ENCODE results near the gene TM4SF4. TPM values are rescaled to one million over a fixed set of nuclear protein-coding genes. Genes with fewer than 3 reads are reported as not detected.

The TM4SF4 gene
- total RNA-seq, 1 experiment from 2014 or later = not detected

- Histone ChIP-seq H4K5ac (ENCODE audit: insufficient read length, low read depth, low read length) (no peak overlapping the region), H3K23ac (ENCODE audit: insufficient read length, low read depth, low read length) (no peak overlapping the region), H3K79me2 (ENCODE audit: insufficient read depth, low read length) (no peaks in the 10 kb centered on the region), H3K9ac (ENCODE audit: extremely low read depth, insufficient read length, low read length) (no peak overlapping the region), H3K23me2 (ENCODE audit: insufficient read length, low read depth, low read length, poor library complexity, severe bottlenecking) (no peaks in the 10 kb centered on the region), H2BK15ac (ENCODE audit: low read depth, low read length) (no peak overlapping the region), H3T11ph (ENCODE audit: low read length) (no peak overlapping the region), H3K14ac (ENCODE audit: insufficient read depth, low read length) (no peak overlapping the region), H2AK5ac (ENCODE audit: insufficient read length, low read length) (no peak overlapping the region), H3K27ac (ENCODE audit: insufficient read length, low read depth, low read length) (no peak overlapping the region), H2BK120ac (ENCODE audit: low read depth, low read length, poor library complexity, severe bottlenecking) (no peak overlapping the region), H3K4me2 (ENCODE audit: insufficient read depth, insufficient read length, low read length) (no peak overlapping the region), H4K20me1 (ENCODE audit: control insufficient read depth, insufficient read depth, insufficient read length) (no peaks in the 10 kb centered on the region), H3K18ac (ENCODE audit: insufficient read length, low read depth, low read length) (no peak overlapping the region), H2AFZ (ENCODE audit: low read length) (no peak overlapping the region), H3K56ac (ENCODE audit: insufficient read length, low read depth, low read length) (no peak overlapping the region), H3K9me3 (ENCODE audit: control insufficient read depth, low read depth, low read length) (no peaks in the 10 kb centered on the region), H2BK12ac (ENCODE audit: insufficient read length, low read depth, low read length) (no peak overlapping the region), H4K8ac (replicated peaks; ENCODE audit: insufficient read length, low read depth, low read length) (no peak overlapping the region), H3K79me1 (ENCODE audit: insufficient read depth, low read depth, low read length, poor library complexity, severe bottlenecking) (no peaks in the 10 kb centered on the region), H3K27me3 (ENCODE audit: insufficient read depth, low read length) (no peaks in the 10 kb centered on the region), H3K4me1 (ENCODE audit: insufficient read depth, low read length) (no peaks in the 10 kb centered on the region), H2BK5ac (ENCODE audit: insufficient read length, low read length) (no peak overlapping the region), H4K91ac (ENCODE audit: insufficient read length, low read depth, low read length) (no peak overlapping the region), H2BK20ac (ENCODE audit: low read depth, low read length, poor library complexity, severe bottlenecking) (no peak overlapping the region), H3K4ac (ENCODE audit: low read depth, low read length) (no peak overlapping the region)
- Mint-ChIP-seq H3K36me3 (ENCODE audit: insufficient read depth in 1 of 3, low read depth in 3 of 3) (no peaks in the 10 kb centered on the region), H3K27me3 (ENCODE audit: low read depth) (no peaks in the 10 kb centered on the region), H3K27ac (no peak overlapping the region), H3K4me1 (peaks cover 7% of the 10 kb centered on the region in 2 experiments), H3K4me3 (no peak overlapping the region), H3K9me3 (no peaks in the 10 kb centered on the region)
- WGBS (ENCODE audit: extremely low coverage, insufficient read length, low lambda C conversion rate) = no CpG with 5 or more reads among the region's 3 CpGs
- DNase-seq = no peak
- TF ChIP-seq CTCF (conservative IDR thresholded peaks at IDR 0.05) = no peak
Measured at GRCh38 chr3:149481056-149481455, 6.6 kb downstream of the TM4SF4 start.
